ENCODE data around the gene CHCHD3.
"Not testable (repeated sequence)": the region's sequence is repeated elsewhere in the genome, so short reads cannot be mapped to it uniquely, and the experiment has no call there.

CHCHD3 gene

DNA sequence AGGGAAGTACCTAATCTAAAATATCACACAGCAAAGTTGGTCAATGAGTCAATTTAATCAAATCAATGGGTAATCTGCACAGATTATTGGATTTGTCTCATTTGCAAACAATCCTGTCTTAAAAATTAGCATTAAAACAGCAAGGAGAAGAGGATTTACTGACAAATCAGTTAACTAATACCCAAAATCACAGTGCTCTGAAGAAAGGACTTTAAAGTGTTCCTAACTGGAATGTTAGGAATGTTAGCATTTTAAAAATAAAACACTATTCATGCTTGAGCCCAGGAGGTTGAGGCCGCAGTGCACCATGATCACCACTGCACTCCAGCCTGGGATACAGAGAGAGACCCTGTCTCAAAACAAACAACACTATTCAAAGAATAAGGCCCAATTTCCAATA lies 83.1 kb downstream of the CHCHD3 start:
- no peak for DNase-seq

- DNase-seq: no peak
Observed at GRCh38 chr7:132997505-132997904, 84.4 kb downstream of the CHCHD3 start.

DNA sequence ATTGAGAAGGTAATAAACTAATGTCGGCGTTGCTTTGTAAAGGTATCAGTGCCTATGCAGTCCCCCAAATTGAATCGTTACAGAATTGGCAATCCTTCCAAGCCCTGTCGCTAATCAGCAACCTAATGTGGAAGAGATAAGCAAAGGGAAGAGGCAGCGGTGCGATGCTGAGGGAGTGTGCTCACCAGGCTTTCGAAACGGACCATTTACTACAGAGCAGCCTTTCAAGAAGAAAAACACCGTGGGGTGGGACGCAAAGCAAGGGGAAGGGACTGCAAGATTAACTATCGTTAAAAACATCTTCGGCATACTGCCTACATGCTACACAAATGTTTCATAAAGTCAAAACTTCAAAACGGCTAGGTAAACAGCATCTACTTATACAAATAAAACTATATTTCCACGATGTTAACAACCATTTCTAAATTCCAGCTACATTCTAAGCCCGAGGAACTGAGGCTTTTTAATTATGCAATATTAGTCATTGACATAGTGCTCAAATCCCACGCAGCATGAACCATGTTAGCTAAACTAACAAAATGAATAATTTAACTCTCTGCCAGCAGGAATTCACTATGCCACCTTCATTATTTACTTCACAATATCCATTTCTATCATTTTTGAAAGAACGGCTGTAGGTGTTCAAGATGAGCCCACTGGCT lies 85.2 kb downstream of the CHCHD3 start:
- no peak for DNase-seq

GRCh38 chr7:132993377-132994013 lies 88.4 kb downstream of the CHCHD3 start:
- no peak for DNase-seq

DNA sequence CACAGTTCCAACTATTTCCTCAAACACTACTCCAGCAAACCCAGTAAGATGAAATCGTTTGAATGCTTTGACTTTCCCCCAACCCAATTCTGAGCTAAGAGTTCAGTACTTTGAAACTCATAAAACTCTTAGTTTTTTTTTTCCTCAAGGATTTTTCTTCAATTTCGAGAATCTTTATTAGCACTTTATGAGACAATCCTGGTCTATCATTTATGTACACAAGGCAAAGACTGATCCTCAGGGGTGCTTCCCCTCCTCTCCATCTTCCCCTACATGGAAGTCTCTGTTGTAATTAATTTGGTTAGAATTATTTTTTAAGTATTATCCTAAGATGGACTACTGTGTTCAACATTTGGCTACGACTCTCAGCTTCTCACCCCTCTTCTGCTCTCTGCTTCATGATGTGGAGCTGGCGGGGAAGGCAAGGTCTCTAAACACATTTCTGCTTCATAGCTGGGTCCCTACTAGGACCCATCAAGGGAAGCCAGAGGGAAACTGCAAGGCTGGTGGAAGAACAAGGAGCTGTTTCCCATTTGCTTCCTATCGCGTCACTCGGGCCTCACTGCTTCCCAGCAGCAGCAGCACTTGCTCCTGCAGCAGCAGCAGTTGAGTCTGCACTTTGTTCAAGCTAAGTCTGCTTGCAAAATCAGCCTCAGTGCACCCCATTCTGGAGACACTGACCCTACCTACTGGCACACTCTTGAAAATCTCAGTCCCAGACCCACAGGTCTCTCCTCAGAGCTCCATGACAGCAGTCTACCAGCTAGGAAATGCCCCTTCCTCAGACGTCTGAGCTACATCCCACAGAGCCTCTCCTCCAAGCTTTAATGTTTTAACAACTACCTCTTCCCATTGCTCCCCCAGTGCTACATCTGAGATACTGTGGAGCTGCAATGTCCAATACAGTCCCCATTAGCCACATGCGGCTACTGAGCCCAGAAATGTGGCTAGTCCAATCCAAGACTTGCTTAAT lies 90.0 kb downstream of the CHCHD3 start:
- no peak for DNase-seq

GRCh38 chr7:132988117-132988516 lies 93.8 kb downstream of the CHCHD3 start:
- no peak for DNase-seq

GRCh38 chr7:132980402-132980801 lies 101.5 kb downstream of the CHCHD3 start:
- no peak for DNase-seq

- DNase-seq: no peak
Observed at GRCh38 chr7:132979524-132979923, 102.4 kb downstream of the CHCHD3 start.

DNA sequence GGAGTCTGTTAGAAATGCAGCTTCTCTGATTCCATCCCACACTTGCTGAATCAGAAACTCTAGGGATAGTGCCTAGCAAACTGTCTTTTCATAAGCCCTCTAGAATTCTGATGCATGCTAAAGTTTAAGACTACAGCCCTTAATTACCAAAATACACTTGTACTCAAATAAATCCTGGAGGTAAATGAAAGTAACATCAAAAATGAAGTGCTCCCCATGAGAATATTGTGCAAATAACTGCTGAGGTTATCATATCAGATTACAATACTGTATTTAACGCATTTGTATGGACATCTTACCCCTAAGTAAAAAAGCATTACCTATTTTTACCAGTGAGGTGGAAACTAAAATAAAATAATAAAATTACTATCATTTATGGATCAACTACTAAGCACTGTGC lies 104.7 kb downstream of the CHCHD3 start:
- no peak for DNase-seq

DNA sequence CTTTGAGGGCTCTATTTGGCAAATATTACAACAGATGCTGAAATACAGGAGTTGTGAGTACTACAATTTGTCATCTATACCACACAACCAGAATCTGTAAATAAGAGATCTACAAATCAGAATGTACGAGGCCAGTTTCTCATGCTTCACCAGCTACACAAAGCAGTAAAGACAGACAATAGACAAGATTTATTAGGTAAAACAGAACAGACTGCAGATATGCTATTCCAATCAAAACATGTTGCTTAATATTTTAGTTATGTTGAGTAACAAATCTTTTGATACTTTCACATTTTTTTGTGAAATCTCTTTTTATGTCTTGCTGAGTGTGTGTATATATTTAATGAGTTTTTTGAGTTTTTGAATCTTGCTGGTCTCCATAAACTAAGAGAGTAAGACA lies 109.1 kb downstream of the CHCHD3 start:
- DNase-seq: no peak

GRCh38 chr7:132970257-132970656 lies 111.6 kb downstream of the CHCHD3 start:
- DNase-seq: no peak

DNA sequence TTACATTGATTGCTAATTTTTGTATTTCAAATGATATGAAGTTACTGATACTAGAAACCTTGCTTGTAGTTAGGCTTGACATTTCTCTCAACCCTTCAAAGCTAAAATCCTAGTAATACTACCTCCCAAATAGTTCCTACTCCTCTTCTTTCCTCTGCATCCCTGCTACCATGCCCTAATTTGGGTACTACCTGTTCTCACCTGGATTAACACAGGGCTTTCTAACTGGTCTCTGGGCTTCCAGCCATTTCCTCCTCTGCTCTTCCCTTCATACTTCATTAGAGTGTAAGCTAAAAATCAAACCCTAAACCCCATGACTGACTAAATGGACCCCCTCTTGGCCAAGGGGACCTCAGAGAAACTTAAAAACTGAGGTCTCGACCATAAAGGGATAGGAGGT lies 112.4 kb downstream of the CHCHD3 start:
- no peak for DNase-seq

- not testable (repeated sequence) for DNase-seq
Observed at GRCh38 chr7:132967470-132967848, 114.4 kb downstream of the CHCHD3 start.

GRCh38 chr7:132966754-132967469 lies 115.0 kb downstream of the CHCHD3 start:
- no peak for DNase-seq

DNA sequence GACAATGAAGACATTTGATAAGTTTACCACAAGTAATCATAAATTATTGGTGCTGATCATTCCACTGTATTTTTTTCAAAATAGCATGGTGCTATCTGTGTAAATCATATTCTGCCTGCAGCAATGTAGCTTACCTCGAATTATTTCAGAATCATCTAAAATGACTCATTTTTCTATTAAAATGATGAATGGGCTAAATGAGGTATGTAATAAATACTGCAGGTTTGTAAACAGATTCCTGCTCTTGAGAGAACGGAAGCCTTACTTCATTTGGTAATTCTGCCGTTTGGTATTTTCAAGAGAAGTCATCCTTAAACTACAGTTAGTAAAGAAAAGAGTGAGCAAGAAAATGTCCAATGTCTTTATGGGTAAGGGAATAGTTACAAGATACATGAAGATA lies 115.9 kb downstream of the CHCHD3 start:
- DNase-seq: no peak

DNA sequence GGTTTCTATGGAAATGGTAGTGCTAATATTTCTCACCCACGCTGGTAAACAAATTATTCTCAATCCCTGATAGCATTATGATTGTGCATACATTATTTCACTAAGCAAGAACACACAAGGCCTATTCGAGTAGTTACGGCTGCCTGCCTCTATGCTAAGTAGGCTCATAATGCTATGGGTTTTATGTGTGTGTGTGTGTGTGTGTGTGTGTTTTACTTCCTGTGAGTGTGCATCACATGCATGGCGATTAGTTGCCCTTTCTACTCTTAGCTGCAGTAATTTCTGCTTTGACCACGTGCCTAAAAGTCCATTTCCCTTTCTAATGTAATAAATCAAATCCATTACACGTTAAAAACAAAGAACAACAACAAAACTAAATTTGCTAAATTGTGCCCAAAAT lies 117.0 kb downstream of the CHCHD3 start:
- no peak for DNase-seq

- no peak for DNase-seq
Observed at GRCh38 chr7:132959891-132960290, 122.0 kb downstream of the CHCHD3 start.

DNA sequence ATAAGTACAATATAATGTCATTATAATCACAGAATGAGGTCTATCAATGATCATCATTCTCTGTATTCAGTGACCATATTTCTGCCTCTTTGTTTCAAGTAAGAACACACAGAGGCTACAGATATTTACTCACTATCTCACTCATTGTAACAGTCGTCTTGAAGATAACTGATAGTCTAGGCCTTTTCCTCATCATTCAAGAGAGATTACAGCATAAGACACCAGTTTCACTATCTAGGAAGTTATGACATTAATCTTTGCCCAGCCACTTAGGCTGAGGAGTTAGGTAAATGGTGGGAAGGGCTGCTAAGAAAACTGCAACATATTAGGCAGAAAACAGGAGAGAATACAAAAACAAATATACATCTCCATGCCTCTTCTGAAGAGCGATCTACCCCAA lies 125.3 kb downstream of the CHCHD3 start:
- no peak for DNase-seq

DNA sequence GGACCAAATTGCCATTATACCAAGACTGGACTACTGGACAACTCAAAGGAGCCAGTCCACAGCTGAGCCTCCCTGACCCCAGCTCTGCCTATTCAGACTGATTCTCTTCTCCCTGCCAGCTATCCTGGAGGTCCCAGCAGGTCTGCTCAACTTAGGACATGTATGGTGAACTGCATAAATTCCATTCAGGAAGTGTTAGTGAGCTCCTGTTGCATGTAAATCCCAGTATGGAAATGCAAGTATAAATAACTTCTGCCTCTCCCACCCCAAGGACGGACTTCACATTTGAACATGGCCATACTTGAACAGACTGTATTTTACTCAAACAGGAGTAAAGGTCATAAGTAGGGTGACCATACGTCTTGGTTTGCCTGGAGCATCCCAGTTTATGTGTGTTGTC lies 128.4 kb downstream of the CHCHD3 start:
- no peak for DNase-seq

DNA sequence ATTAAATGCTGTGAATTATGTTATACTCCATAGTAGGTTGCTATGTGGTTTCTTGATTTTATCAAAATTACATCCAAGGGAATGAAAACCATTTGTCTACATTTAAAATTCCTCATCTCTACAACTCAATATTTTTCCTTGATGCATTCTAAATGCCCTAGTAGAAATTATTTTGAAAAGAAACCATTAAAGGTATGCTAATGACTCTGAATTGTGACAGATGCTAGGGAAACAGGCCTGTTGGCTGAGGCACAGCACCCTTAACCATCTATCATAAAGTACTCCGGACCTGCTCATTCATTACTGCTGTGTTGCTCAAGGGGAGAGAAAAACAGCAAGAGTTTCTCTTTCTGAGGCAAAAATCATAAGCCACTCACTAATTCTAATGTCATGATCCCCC lies 131.2 kb downstream of the CHCHD3 start:
- no peak for DNase-seq

DNA sequence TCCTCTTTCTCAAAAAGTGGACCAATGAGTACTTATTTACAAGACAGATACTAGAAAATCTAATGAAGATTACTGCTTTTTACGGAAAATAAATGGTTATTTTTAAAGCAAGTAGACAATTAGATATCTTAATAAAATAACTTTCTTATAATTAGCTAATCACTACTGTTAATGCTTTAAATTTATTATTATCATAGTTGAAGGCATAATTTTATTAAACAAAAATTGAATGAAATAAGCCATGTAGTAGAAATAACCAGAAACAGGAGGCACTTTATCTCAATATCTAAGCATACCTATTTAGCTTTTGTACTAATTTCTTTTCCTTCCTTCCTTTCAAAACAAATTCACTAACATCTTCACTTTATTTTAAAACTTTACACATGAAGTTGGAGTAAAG lies 134.9 kb downstream of the CHCHD3 start:
- DNase-seq: no peak

DNA sequence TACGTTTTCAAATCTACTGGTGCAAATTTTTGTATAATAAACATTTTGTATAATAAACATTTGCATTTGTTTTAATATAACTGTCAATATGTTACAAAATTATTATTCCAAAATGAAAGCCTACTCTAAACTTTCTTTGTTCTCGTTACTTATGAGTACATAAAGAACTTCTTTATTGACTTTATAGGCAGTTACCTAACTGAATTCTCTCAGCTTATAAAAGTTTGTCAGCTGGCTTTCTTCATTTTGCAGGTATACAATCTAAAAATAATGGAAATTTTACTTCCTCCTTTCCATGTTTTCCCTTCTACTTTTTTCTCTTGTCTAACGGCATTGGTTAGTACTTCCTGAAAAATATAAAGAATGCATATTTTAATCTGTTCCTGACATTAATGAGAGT lies 137.1 kb downstream of the CHCHD3 start:
- no peak for DNase-seq

GRCh38 chr7:132943645-132944044 lies 138.2 kb downstream of the CHCHD3 start:
- no peak for DNase-seq

All from cerebellar nuclear complex (tissue), 1 donor.